G401 (cell line): ENCODE measurements around the gene ADGRE3. TPM values are rescaled to one million over a fixed set of nuclear protein-coding genes. Genes with fewer than 3 reads are reported as not detected.
"Not testable (repeated sequence)": the region's sequence is repeated elsewhere in the genome, so short reads cannot be mapped to it uniquely, and the experiment has no call there.

ENCODE experiments used
- DNase-seq: peaks from one replicate; pipeline ENCODE4 v3.0.0-alpha.2; 2015; ENCODE audit warnings: low spot score
- in situ Hi-C: cut with HindIII; loops from 2 replicates; pipeline ENCODE4 v1.10.0; 2016; ENCODE audit warnings: low sequenced_read_pairs, mixed read lengths
- total RNA-seq: library from RNA; depleted of rRNA; stranded (reverse); fragments of >200 nt; shearing (Covaris generic); gene quantifications from 2 replicates; pipeline ENCODE4 v1.2.3, GENCODE V29; 2014

The ADGRE3 gene
- total RNA-seq, 1 experiment from 2014 or later = not detected

- in situ Hi-C loops = no loop called here
- DNase-seq = no peak
Observed at GRCh38 chr19:14672188-14672872, 2.3 kb downstream of the ADGRE3 start.

GRCh38 chr19:14670408-14670807 lies 4.2 kb downstream of the ADGRE3 start:
- DNase-seq = no peak
- in situ Hi-C loops = no loop called here

- no peak for DNase-seq
- in situ Hi-C loops = no loop called here
Observed at GRCh38 chr19:14669940-14670339, 4.7 kb downstream of the ADGRE3 start.

GRCh38 chr19:14661372-14661924 lies 13.2 kb downstream of the ADGRE3 start:
- DNase-seq = peak; percentile 1
- in situ Hi-C loops = no loop called here

- DNase-seq = no peak
- in situ Hi-C loops = no loop called here
Observed at GRCh38 chr19:14659874-14660489, 14.7 kb downstream of the ADGRE3 start.

- no peak for DNase-seq
- in situ Hi-C loops = no loop called here
Observed at GRCh38 chr19:14655726-14656125, 18.9 kb downstream of the ADGRE3 start.

- DNase-seq = no peak
Observed at GRCh38 chr19:14654786-14655560, 19.7 kb downstream of the ADGRE3 start.

GRCh38 chr19:14650161-14650560 lies 24.5 kb downstream of the ADGRE3 start:
- DNase-seq = no peak
- in situ Hi-C loops = no loop called here

More at GRCh38 chr19:14654786-14655560, 19.7 kb downstream of the ADGRE3 start:
- in situ Hi-C loops = no loop called here

- no peak for DNase-seq
- in situ Hi-C loops = no loop called here
Observed at GRCh38 chr19:14649020-14649419, 25.6 kb downstream of the ADGRE3 start.

- DNase-seq = no peak
- in situ Hi-C loops = no loop called here
Observed at GRCh38 chr19:14648506-14648905, 26.1 kb downstream of the ADGRE3 start.

- DNase-seq = no peak
- in situ Hi-C loops = no loop called here
Observed at GRCh38 chr19:14639536-14640277, 34.9 kb downstream of the ADGRE3 start.

GRCh38 chr19:14632286-14632685 lies 42.4 kb downstream of the ADGRE3 start:
- DNase-seq = peak; percentile 23
- in situ Hi-C loops = no loop called here

- in situ Hi-C loops = no loop called here
- no peak for DNase-seq
Observed at GRCh38 chr19:14629557-14629956, 45.1 kb downstream of the ADGRE3 start.

- DNase-seq, in situ Hi-C loops: not testable (repeated sequence)
Observed at GRCh38 chr19:14624491-14624890, 50.2 kb downstream of the ADGRE3 start.

- in situ Hi-C loops = no loop called here
- DNase-seq = no peak
Observed at GRCh38 chr19:14619404-14619803, 55.2 kb downstream of the ADGRE3 start.

- in situ Hi-C loops = no loop called here
- DNase-seq = no peak
Observed at GRCh38 chr19:14616407-14616806, 58.2 kb downstream of the ADGRE3 start.

- in situ Hi-C loops = no loop called here
- DNase-seq = no peak
Observed at GRCh38 chr19:14615623-14616022, 59.0 kb downstream of the ADGRE3 start.

- no peak for DNase-seq
- in situ Hi-C loops = no loop called here
Observed at GRCh38 chr19:14614099-14614412, 60.6 kb downstream of the ADGRE3 start.

- in situ Hi-C loops = not testable (repeated sequence)
Observed at GRCh38 chr19:14613399-14614098, 61.1 kb downstream of the ADGRE3 start.

More at GRCh38 chr19:14613399-14614098, 61.1 kb downstream of the ADGRE3 start:
- DNase-seq = not testable (repeated sequence)
